HL-60 (cell line): Measurements from ENCODE around the gene USP43.

ENCODE experiments used
- DNase-seq, 2 experiments: peaks; one replicate each; pipeline ENCODE4 v3.0.0-alpha.2; 2010 to 2020; ENCODE audit warnings: low read depth in 1 of 2, low spot score in 1 of 2
- H3K27ac ChIP-seq: fragments of 250-450 bp; sonication (Bioruptor Pico); replicated peaks from 2 replicates; pipeline ENCODE4 v1.5.1; 2020; ENCODE audit warnings: mild to moderate bottlenecking, moderate library complexity
- H3K27me3 ChIP-seq: fragments of 250-450 bp; sonication (Bioruptor Pico); 2 replicates; pipeline ENCODE4 v1.5.1; 2021; ENCODE audit warnings: mild to moderate bottlenecking, moderate library complexity; ENCODE audit not compliant: insufficient read depth, poor library complexity, severe bottlenecking
- H3K4me3 ChIP-seq: replicated peaks from 2 replicates; pipeline ENCODE4 v1.5.1; 2011; ENCODE audit warnings: mild to moderate bottlenecking, control low read depth, low read length; ENCODE audit not compliant: insufficient read depth
- CTCF ChIP-seq: IDR thresholded peaks from one replicate; pipeline ENCODE4 v1.5.1; 2011; ENCODE audit warnings: low read length, control low read depth, inconsistent platforms; ENCODE audit not compliant: insufficient read depth
- GABPA ChIP-seq: IDR thresholded peaks from 2 replicates; pipeline ENCODE4 v1.6.1; 2012; ENCODE audit warnings: low read depth
- POLR2AphosphoS5 ChIP-seq: IDR thresholded peaks from 2 replicates; pipeline ENCODE4 v1.6.1; 2012; ENCODE audit warnings: low read depth
- REST ChIP-seq: IDR thresholded peaks from 2 replicates; pipeline ENCODE4 v1.6.1; 2012; ENCODE audit warnings: low read depth; ENCODE audit not compliant: insufficient replicate concordance
- SPI1 ChIP-seq: IDR thresholded peaks from 2 replicates; pipeline ENCODE4 v1.6.1; 2012; ENCODE audit warnings: low read depth, mild to moderate bottlenecking, borderline replicate concordance

Gene USP43

GRCh38 chr17:9755083-9755482 is 109.8 kb downstream of the USP43 start:
- H3K27ac ChIP-seq: no peak overlapping the region
- no peaks in the 10 kb centered on the region for H3K27me3 ChIP-seq
- no peak overlapping the region for H3K4me3 ChIP-seq
- no peak for DNase-seq
- no peak for TF ChIP-seq SPI1
- no peak for TF ChIP-seq GABPA
- TF ChIP-seq POLR2AphosphoS5: no peak
- TF ChIP-seq REST: no peak
- no peak for TF ChIP-seq CTCF

- no peak for TF ChIP-seq REST
- TF ChIP-seq GABPA: no peak
- TF ChIP-seq SPI1: no peak
- no peak for TF ChIP-seq POLR2AphosphoS5
- TF ChIP-seq CTCF: no peak
- no peak overlapping the region for H3K4me3 ChIP-seq
- H3K27ac ChIP-seq: no peak overlapping the region
- no peak for DNase-seq
- no peaks in the 10 kb centered on the region for H3K27me3 ChIP-seq
Measured at GRCh38 chr17:9760266-9760665, 114.9 kb downstream of the USP43 start.

DNA sequence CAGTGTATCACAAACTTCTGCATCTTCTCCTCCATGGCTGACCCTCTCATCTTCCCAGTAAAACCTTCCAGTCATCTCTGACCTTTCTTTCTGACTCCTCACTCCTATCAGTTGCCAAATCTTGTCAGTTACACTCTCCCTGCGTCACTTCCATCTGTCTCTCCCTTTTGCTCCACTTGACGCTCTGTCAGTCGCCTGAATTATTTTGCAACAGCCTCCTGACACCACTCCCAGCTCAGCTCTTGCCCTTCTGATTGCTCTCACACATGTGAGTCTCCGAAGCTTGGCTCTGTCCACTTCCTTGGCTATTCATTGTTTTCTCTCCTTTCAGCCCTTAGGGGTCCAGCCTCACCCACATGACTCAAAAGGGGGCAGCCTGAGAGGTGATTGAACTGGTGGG is 118.3 kb downstream of the USP43 start:
- no peaks in the 10 kb centered on the region for H3K27me3 ChIP-seq
- H3K4me3 ChIP-seq: no peak overlapping the region

More for the DNA sequence above, 118.3 kb downstream of the USP43 start:
- TF ChIP-seq SPI1: no peak
- no peak for TF ChIP-seq REST
- no peak for TF ChIP-seq CTCF
- no peak for TF ChIP-seq GABPA
- no peak for TF ChIP-seq POLR2AphosphoS5
- no peak for DNase-seq
- no peak overlapping the region for H3K27ac ChIP-seq
